RCC 7860 (cell line): ENCODE results near the gene ANKS3.
A peak's percentile ranks its signal among the peaks of the same experiment; 100 is the strongest.

Experiments
- DNase-seq: peaks from one replicate; pipeline ENCODE4 v3.0.0-alpha.2; 2015; ENCODE audit warnings: low spot score
- FAIRE-seq: peaks from 2 replicates; lab custom pipeline; 2012; peaks lifted over from hg19 to GRCh38; lab: Jason Lieb, UNC

The ANKS3 gene

GRCh38 chr16:4685776-4686496 is 48.1 kb downstream of the ANKS3 start:
- no peak for FAIRE-seq

DNA sequence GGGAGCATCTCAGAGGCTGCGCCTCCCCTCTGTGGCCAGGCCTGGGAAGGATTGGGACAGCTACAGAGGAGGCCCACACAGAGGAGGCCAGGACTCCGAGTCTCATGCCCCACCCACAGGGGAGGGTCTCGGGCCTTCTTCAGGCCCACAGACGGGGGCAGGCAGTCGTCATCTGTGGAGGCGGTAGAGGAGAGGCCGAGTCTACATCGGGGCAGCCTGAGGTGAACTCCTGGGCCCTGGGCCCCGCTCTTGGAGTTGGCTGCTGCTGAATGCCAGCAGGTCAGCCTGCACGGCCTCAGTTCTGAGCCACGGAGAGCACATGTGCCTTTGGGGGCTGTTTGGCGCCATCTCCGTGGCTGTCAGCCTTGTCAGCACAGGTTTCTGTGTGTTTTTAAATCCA is 48.8 kb downstream of the ANKS3 start:
- FAIRE-seq: no peak
- no peak for DNase-seq

More at GRCh38 chr16:4685776-4686496, 48.1 kb downstream of the ANKS3 start:
- DNase-seq: no peak

- FAIRE-seq (no peak), DNase-seq (no peak)
Observed at GRCh38 chr16:4684763-4685162, 49.3 kb downstream of the ANKS3 start.

DNA sequence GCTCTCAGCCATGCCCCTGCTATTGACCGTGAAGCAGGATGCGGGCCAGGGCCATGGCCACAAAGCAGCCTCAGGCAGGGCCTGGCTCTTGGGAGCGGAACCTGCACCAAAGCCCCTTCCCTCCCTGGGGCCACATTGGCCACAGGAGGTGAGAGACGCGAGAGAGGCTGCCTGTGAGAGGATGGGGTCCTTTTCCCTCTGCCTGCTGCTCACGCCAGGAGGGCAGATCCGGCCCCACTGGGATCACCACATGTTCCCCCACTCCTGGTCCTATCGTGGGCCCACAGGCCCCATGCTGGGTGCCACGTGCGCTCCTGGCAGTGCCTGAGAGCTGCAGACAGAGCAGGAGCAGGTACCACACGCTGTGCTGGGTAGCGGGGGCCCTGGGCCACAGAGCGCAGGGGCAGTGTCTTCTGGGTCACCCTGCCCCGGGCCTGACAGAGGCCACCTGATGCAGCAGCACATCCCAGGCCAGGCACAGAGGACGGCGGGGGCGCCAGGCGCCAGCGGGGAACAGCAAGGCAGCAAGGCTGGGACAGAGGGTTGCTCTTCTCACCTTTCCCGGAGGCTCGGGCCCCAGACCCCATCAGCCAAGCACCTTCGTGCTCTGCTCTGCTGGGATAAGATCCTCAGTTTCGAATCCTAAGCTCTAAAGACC is 49.9 kb downstream of the ANKS3 start:
- no peak for FAIRE-seq
- DNase-seq: no peak

GRCh38 chr16:4683255-4684057 is 50.6 kb downstream of the ANKS3 start:
- no peak for FAIRE-seq

GRCh38 chr16:4682616-4683254 is 51.3 kb downstream of the ANKS3 start:
- FAIRE-seq (no peak), DNase-seq (peak; percentile 39)

More at GRCh38 chr16:4683255-4684057, 50.6 kb downstream of the ANKS3 start:
- DNase-seq: no peak

- DNase-seq (no peak), FAIRE-seq (no peak)
Observed at GRCh38 chr16:4682084-4682591, 51.9 kb downstream of the ANKS3 start.

GRCh38 chr16:4681471-4682083 is 52.5 kb downstream of the ANKS3 start:
- no peak for FAIRE-seq
- no peak for DNase-seq

- DNase-seq: no peak
- no peak for FAIRE-seq
Observed at GRCh38 chr16:4680673-4681470, 53.2 kb downstream of the ANKS3 start.

DNA sequence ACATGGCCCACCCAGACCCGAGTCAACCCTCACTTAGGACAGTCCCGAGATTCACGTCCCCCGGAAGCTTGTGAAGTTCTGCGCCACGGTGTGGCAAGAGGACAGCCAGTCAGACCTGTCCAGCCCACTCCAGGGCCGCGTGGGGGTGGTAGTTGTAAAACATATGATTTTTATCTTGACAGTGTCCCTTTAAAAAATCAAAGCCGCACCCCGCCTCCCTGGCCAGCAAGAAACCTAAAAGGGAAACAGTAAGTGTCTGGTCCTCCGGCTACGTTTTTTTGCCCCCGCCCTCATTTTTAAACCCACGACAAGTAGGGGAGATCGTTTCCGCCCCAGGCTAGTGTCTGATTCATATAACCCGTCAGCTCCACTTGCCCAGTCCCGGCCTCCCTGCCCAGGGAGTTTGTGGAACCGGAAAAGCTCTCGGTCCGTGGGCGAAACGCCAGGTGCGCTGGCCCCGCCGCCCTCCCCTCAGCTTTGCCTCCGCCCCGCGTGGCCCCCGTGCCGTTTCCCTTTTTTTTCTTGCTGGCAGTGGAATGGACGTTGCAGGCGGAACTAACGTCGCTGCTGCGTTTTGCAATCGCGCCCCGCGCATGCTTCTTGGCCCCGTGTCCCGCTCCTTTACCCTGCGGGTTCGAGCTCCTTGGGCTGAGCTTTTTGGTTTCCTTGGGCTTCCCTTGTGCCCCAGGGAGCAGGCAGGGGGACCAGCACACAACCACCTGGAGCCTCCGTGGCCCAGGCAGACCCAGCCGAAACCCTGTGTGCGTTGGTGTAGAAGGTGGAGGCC is 54.0 kb downstream of the ANKS3 start:
- no peak for DNase-seq
- no peak for FAIRE-seq

DNA sequence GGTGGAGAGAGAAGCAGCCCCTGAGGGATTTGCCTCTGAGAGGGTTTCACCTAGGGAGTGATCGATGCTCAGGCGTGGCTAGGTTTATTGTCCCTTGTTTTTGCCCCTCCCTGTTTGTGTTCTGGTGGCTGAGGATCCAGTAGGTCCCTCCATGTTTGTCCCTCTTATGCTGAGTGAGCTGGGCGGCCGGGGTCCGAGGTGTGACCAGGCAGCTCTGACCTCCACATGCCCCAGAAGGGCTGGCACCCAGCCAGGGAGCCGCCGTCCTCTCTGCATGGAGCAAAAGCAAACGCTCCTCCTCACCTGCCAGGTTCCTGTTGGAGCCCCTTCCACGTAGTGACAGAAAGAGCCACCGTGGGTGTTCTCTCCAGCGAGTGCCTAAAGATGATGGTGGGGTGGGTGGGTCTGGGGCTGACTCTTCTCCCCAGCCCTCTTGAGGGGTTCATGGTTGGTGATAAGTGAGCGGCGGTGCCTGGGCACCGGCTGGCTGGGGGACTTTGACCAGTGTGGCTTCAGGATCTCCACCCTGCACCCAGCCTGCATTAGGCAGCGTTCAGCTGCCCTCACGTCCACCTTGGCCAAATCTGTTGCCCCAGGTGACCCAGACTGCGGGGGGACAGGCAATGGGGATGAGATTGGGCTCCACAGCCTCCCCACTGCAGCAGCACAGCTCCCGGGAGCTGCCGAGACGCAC is 54.8 kb downstream of the ANKS3 start:
- FAIRE-seq (no peak), DNase-seq (no peak)

DNA sequence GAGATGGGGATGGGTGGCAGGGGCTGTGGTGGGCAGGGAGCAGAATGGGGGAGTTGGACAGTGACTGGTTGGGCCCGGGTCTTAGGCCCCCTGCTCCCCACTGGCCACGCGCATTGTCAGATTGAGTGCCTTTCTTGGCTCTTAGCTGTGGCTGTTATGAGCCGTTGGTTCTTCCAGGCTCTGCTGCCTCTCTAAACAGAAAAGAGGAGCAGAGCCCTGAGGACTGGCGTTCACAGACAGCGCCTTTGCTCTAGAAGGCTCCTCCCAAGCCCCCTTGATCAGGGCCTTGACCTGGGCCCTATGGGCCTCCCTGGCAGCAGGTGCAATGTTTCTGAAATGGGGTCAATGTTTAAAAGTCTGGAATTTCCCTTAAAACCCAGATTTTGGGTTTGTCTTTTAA is 55.5 kb downstream of the ANKS3 start:
- DNase-seq (no peak), FAIRE-seq (no peak)

DNA sequence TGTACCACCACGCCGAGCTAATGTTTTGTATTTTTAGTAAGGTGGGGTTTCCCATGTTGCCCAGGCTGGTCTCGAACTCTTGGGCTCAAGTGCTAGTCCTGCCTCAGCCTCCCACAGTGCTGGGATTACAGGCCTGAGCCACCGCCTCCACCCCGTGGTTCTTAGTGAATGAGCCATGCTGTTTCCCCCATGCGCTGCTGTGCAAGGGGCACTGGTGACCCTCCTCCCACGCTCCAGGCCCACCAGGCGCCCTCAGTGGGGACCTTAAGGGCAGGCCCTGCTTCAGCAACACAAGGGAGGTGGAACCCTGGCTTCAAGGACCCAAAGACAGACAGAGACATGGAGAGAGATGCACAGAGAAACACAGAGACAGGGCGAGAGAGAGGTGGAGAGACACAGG is 56.1 kb downstream of the ANKS3 start:
- no peak for FAIRE-seq

GRCh38 chr16:4677390-4677789 is 56.7 kb downstream of the ANKS3 start:
- FAIRE-seq: no peak

More for the DNA sequence above, 56.1 kb downstream of the ANKS3 start:
- DNase-seq: no peak

GRCh38 chr16:4676831-4677230 is 57.2 kb downstream of the ANKS3 start:
- no peak for FAIRE-seq
- no peak for DNase-seq

More at GRCh38 chr16:4677390-4677789, 56.7 kb downstream of the ANKS3 start:
- no peak for DNase-seq

- DNase-seq (no peak), FAIRE-seq (no peak)
Observed at GRCh38 chr16:4675864-4676786, 57.9 kb downstream of the ANKS3 start.

DNA sequence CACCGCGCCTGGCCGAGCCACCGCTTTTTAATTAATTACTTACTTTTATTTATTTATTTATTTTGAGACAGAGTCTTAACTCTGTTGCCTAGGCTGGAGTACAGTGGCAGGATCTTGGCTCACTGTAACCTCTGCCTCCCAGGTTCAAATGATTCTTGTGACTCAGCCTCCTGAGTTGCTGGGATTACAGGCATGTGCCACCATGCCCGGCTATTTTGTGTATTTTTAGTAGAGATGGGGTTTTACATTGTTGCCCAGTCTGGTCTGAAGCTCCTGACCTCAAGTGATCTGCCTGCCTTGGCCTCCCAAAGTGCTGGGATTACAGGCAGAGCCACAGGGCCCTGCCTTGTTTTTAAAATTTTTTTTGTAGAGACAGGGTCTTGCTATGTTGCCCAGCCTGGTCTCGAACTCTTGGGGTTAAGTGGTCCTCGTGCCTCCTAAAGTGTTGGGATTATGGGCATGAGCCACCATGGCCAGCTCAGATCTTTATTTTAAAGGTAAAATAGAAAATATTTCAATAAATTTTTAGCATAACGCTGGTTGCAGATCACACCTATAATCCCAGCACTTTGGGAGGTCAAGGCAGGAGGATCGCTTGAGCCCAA is 59.0 kb downstream of the ANKS3 start:
- DNase-seq (no peak), FAIRE-seq (no peak)
